Measurements from ENCODE around the gene ADCY3. TPM values are rescaled to one million over a fixed set of nuclear protein-coding genes. Genes with fewer than 3 reads are reported as not detected.

ADCY3 gene
- total and polyA plus RNA-seq, 2 of the 13 experiments (the other 11 are each of a cell fraction or from before 2014, with no cell fraction given) = 0.11 to 0.61 TPM

GRCh38 chr2:24888177-24888576 lies 31.9 kb downstream of the ADCY3 start:
- Histone ChIP-seq H2AFZ (ENCODE audit: low read length) (no peak overlapping the region), H3K36me3 (replicated peaks in 1 of 2; ENCODE audit: control insufficient read depth in 1 of 2, insufficient read depth in 2 of 2, low read length in 2 of 2) (no peaks in the 10 kb centered on the region), H3K4me2 (ENCODE audit: low read depth, low read length) (no peak overlapping the region), H3K4me3 (replicated peaks in 1 of 3; ENCODE audit: insufficient read depth in 1 of 3, low read depth in 2 of 3, low read length in 3 of 3) (no peak overlapping the region), H3K79me2 (ENCODE audit: insufficient read depth, low read length) (no peaks in the 10 kb centered on the region), H3K27ac (ENCODE audit: extremely low read length, insufficient read depth, low read length) (no peak overlapping the region), H3K9ac (ENCODE audit: insufficient read depth, low read depth, low read length) (no peak overlapping the region), H3K4me1 (ENCODE audit: insufficient read depth, low read length) (no peaks in the 10 kb centered on the region), H3K27me3 (ENCODE audit: control insufficient read depth in 1 of 2, insufficient read depth in 2 of 2, low read length in 2 of 2) (peaks cover 0 to 20% of the 10 kb centered on the region in 2 experiments; a peak in 3 of 5 replicates), H4K20me1 (ENCODE audit: insufficient read depth, low read length) (no peaks in the 10 kb centered on the region), H3K9me3 (ENCODE audit: low read length) (peaks cover under 1% of the 10 kb centered on the region; the same call in 1 of the 2 replicates)
- intact Hi-C loops (cut with micrococcal nuclease; ENCODE audit: unreplicated experiment) (no loop called here), in situ Hi-C loops (cut with HindIII; ENCODE audit: extremely low pct_ligation_motif_present, low pct_unique_long_range_greater_than_20kb) (no loop called here)
- CTCF ChIA-PET (ENCODE audit: low intra/inter-chr PET ratio, low total read pairs) = interaction anchor here (1.2 kb wide), 1 partner anchor 478 kb away, joined by 3 read pairs; no protein-coding TSS in a partner anchor
- ATAC-seq (peak; percentile 73), FAIRE-seq (no peak), DNase-seq (ENCODE audit: low spot score) (no peak)
- TF ChIP-seq STAG1 (CRISPR knock-in tag; IDR thresholded peaks at IDR 0.05) = peak; percentile 16; the same call in 1 of the 2 replicates
- TF ChIP-seq ZC3H4 (CRISPR knock-in tag; IDR thresholded peaks at IDR 0.05; ENCODE audit: borderline replicate concordance) = no peak
- peak; percentile 27 for TF ChIP-seq CTCF (CRISPR knock-in tag; IDR thresholded peaks at IDR 0.05)
- POLR2A ChIA-PET = no interaction called here
- BruUV-seq (replicated peaks) = no TSS peak
- WGBS (ENCODE audit: low lambda C conversion rate) = 36% methylated on average over 6 of the region's 6 CpGs

- WGBS (ENCODE audit: low lambda C conversion rate) = 44% methylated on average over 15 of the region's 20 CpGs
- no peaks in the 10 kb centered on the region for H3K79me2 ChIP-seq (ENCODE audit: insufficient read depth, low read length)
- no peaks in the 10 kb centered on the region for H3K4me1 ChIP-seq (ENCODE audit: insufficient read depth, low read length)
- no peak overlapping the region for H3K27ac ChIP-seq (ENCODE audit: extremely low read length, insufficient read depth, low read length)
- H2AFZ ChIP-seq (ENCODE audit: low read length) = no peak overlapping the region
- H3K9me3 ChIP-seq (ENCODE audit: low read length) = no peaks in the 10 kb centered on the region
- CTCF ChIA-PET (ENCODE audit: low intra/inter-chr PET ratio, low total read pairs) = interaction anchor here (1.2 kb wide), 1 partner anchor 477 kb away, joined by 3 read pairs; no protein-coding TSS in a partner anchor
- no peak overlapping the region for H3K4me3 ChIP-seq (replicated peaks in 1 of 3; ENCODE audit: insufficient read depth in 1 of 3, low read depth in 2 of 3, low read length in 3 of 3)
- ATAC-seq (no peak), DNase-seq (ENCODE audit: low spot score) (no peak), FAIRE-seq (no peak)
- H4K20me1 ChIP-seq (ENCODE audit: insufficient read depth, low read length) = no peaks in the 10 kb centered on the region
- H3K36me3 ChIP-seq (replicated peaks in 1 of 2; ENCODE audit: control insufficient read depth in 1 of 2, insufficient read depth in 2 of 2, low read length in 2 of 2) = no peaks in the 10 kb centered on the region
- peaks cover 0 to 20% of the 10 kb centered on the region in 2 experiments; a peak in 3 of 5 replicates for H3K27me3 ChIP-seq (ENCODE audit: control insufficient read depth in 1 of 2, insufficient read depth in 2 of 2, low read length in 2 of 2)
- H3K4me2 ChIP-seq (ENCODE audit: low read depth, low read length) = no peak overlapping the region
- no peak overlapping the region for H3K9ac ChIP-seq (ENCODE audit: insufficient read depth, low read depth, low read length)
- intact Hi-C loops (cut with micrococcal nuclease; ENCODE audit: unreplicated experiment) (no loop called here), in situ Hi-C loops (cut with HindIII; ENCODE audit: extremely low pct_ligation_motif_present, low pct_unique_long_range_greater_than_20kb) (no loop called here)
- BruUV-seq (replicated peaks) = no TSS peak
- POLR2A ChIA-PET = no interaction called here
- TF ChIP-seq ZNF800 (CRISPR knock-in tag; IDR thresholded peaks at IDR 0.05) = no peak
- TF ChIP-seq ZNF337 (CRISPR knock-in tag; IDR thresholded peaks at IDR 0.05; ENCODE audit: borderline replicate concordance, low read depth) = no peak
- TF ChIP-seq NPAS2 (CRISPR knock-in tag; IDR thresholded peaks at IDR 0.05; ENCODE audit: borderline replicate concordance) = no peak
- no peak for TF ChIP-seq ZNF687 (CRISPR knock-in tag; IDR thresholded peaks at IDR 0.05)
- no peak for TF ChIP-seq KLF6 (CRISPR knock-in tag; IDR thresholded peaks at IDR 0.05)
Observed at GRCh38 chr2:24887307-24887874, 32.6 kb downstream of the ADCY3 start.

Data from HepG2 (cell line).